ENCODE data around the gene SLIT3.

DNA sequence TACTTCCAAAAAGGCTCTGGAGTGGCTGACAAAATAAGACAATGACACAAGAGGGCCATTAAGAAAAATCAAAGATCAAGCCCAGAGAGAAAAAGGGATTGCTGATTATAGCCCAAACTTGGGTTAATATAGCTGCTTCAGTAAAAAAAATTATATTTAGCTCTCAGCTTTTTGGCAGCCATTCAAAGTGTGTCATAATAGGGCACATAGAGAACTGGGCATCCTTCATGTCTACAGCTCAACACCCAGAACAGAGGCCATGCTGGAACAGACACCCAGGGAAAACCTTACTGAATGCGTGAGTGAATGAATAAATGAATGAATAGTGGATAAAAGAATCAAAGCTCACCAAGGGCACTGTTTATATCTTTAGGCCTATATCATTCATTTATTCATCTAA, 110.1 kb downstream of the SLIT3 start:
- TF ChIP-seq EZH2phosphoT487 (IDR thresholded peaks at IDR 0.05; ENCODE audit: unreplicated experiment) (no peak), CTCF (conservative IDR thresholded peaks at IDR 0.05; ENCODE audit: low read depth in 2 of 2) (no peak), EZH2 (IDR thresholded peaks at IDR 0.05; ENCODE audit: low read depth, unreplicated experiment) (no peak), POLR2AphosphoS5 (IDR thresholded peaks at IDR 0.05; ENCODE audit: low read depth) (no peak), REST (IDR thresholded peaks at IDR 0.05; ENCODE audit: unreplicated experiment) (no peak)
- TF ChIP-seq, protein P1, sequence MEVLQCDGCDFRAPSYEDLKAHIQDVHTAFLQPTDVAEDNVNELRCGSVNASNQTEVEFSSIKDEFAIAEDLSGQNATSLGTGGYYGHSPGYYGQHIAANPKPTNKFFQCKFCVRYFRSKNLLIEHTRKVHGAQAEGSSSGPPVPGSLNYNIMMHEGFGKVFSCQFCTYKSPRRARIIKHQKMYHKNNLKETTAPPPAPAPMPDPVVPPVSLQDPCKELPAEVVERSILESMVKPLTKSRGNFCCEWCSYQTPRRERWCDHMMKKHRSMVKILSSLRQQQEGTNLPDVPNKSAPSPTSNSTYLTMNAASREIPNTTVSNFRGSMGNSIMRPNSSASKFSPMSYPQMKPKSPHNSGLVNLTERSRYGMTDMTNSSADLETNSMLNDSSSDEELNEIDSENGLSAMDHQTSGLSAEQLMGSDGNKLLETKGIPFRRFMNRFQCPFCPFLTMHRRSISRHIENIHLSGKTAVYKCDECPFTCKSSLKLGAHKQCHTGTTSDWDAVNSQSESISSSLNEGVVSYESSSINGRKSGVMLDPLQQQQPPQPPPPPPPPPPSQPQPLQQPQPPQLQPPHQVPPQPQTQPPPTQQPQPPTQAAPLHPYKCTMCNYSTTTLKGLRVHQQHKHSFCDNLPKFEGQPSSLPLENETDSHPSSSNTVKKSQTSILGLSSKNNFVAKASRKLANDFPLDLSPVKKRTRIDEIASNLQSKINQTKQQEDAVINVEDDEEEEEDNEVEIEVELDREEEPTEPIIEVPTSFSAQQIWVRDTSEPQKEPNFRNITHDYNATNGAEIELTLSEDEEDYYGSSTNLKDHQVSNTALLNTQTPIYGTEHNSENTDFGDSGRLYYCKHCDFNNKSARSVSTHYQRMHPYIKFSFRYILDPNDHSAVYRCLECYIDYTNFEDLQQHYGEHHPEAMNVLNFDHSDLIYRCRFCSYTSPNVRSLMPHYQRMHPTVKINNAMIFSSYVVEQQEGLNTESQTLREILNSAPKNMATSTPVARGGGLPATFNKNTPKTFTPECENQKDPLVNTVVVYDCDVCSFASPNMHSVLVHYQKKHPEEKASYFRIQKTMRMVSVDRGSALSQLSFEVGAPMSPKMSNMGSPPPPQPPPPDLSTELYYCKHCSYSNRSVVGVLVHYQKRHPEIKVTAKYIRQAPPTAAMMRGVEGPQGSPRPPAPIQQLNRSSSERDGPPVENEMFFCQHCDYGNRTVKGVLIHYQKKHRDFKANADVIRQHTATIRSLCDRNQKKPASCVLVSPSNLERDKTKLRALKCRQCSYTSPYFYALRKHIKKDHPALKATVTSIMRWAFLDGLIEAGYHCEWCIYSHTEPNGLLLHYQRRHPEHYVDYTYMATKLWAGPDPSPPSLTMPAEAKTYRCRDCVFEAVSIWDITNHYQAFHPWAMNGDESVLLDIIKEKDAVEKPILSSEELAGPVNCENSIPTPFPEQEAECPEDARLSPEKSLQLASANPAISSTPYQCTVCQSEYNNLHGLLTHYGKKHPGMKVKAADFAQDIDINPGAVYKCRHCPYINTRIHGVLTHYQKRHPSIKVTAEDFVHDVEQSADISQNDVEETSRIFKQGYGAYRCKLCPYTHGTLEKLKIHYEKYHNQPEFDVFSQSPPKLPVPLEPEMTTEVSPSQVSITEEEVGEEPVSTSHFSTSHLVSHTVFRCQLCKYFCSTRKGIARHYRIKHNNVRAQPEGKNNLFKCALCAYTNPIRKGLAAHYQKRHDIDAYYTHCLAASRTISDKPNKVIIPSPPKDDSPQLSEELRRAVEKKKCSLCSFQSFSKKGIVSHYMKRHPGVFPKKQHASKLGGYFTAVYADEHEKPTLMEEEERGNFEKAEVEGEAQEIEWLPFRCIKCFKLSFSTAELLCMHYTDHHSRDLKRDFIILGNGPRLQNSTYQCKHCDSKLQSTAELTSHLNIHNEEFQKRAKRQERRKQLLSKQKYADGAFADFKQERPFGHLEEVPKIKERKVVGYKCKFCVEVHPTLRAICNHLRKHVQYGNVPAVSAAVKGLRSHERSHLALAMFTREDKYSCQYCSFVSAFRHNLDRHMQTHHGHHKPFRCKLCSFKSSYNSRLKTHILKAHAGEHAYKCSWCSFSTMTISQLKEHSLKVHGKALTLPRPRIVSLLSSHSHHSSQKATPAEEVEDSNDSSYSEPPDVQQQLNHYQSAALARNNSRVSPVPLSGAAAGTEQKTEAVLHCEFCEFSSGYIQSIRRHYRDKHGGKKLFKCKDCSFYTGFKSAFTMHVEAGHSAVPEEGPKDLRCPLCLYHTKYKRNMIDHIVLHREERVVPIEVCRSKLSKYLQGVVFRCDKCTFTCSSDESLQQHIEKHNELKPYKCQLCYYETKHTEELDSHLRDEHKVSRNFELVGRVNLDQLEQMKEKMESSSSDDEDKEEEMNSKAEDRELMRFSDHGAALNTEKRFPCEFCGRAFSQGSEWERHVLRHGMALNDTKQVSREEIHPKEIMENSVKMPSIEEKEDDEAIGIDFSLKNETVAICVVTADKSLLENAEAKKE (CRISPR knock-in tag; IDR thresholded peaks at IDR 0.05), result no peak

Measured in GM23338 (cell line).